ENCODE results near the gene SLC5A12.

DNA sequence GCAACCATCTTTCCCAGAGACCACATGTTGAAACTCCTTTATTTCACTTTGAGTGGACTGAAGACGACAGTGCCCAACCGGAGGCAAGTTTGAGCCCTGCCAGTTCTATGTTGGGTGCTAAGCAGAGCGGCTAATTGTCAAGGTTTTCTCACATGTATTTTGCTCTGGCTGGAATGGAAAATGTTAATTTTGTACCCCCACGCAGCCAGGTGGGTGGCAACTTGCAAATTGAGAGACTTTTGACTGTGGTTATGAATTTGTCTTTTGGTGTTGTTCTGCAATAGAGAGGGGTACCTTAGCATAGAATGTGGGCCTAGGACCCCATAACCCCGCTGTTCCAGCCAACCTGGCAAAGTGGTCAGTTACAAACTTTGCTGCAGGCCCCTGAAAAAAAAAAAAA is 42.5 kb upstream of the SLC5A12 start:
- TF ChIP-seq, protein P1, sequence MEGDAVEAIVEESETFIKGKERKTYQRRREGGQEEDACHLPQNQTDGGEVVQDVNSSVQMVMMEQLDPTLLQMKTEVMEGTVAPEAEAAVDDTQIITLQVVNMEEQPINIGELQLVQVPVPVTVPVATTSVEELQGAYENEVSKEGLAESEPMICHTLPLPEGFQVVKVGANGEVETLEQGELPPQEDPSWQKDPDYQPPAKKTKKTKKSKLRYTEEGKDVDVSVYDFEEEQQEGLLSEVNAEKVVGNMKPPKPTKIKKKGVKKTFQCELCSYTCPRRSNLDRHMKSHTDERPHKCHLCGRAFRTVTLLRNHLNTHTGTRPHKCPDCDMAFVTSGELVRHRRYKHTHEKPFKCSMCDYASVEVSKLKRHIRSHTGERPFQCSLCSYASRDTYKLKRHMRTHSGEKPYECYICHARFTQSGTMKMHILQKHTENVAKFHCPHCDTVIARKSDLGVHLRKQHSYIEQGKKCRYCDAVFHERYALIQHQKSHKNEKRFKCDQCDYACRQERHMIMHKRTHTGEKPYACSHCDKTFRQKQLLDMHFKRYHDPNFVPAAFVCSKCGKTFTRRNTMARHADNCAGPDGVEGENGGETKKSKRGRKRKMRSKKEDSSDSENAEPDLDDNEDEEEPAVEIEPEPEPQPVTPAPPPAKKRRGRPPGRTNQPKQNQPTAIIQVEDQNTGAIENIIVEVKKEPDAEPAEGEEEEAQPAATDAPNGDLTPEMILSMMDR (IDR thresholded peaks at IDR 0.05) = no peak
- TF ChIP-seq POLR2A (IDR thresholded peaks at IDR 0.05) = no peak
